ENCODE data around the gene FER.

FER gene

GRCh38 chr5:109028608-109029299 is 281.1 kb downstream of the FER start:
- TF ChIP-seq CTCF (IDR thresholded peaks at IDR 0.05; ENCODE audit: low read depth, low read length), result no peak
- Histone ChIP-seq H3K36me3 (no peaks in the 10 kb centered on the region), H3K27ac (no peak overlapping the region), H3K4me3 (ENCODE audit: low read depth, low read length) (no peak overlapping the region), H3K27me3 (ENCODE audit: insufficient read depth, low read depth, severe bottlenecking) (no peaks in the 10 kb centered on the region), H3K9me3 (ENCODE audit: severe bottlenecking) (no peaks in the 10 kb centered on the region)
- DNase-seq, result no peak

- no peak for TF ChIP-seq CTCF (IDR thresholded peaks at IDR 0.05; ENCODE audit: low read depth, low read length)
- Histone ChIP-seq H3K9me3 (ENCODE audit: severe bottlenecking) (no peaks in the 10 kb centered on the region), H3K27me3 (ENCODE audit: insufficient read depth, low read depth, severe bottlenecking) (no peaks in the 10 kb centered on the region), H3K4me3 (ENCODE audit: low read depth, low read length) (no peak overlapping the region), H3K36me3 (no peaks in the 10 kb centered on the region), H3K27ac (no peak overlapping the region)
- DNase-seq, result no peak
Measured at GRCh38 chr5:109029847-109030246, 282.1 kb downstream of the FER start.

- Histone ChIP-seq H3K4me3 (ENCODE audit: low read depth, low read length) (no peak overlapping the region), H3K27ac (no peak overlapping the region), H3K27me3 (ENCODE audit: insufficient read depth, low read depth, severe bottlenecking) (no peaks in the 10 kb centered on the region), H3K36me3 (no peaks in the 10 kb centered on the region), H3K9me3 (ENCODE audit: severe bottlenecking) (no peaks in the 10 kb centered on the region)
- DNase-seq, result no peak
- no peak for TF ChIP-seq CTCF (IDR thresholded peaks at IDR 0.05; ENCODE audit: low read depth, low read length)
Measured at GRCh38 chr5:109030360-109031143, 282.9 kb downstream of the FER start.

GRCh38 chr5:109034306-109034705 is 286.6 kb downstream of the FER start:
- no peak overlapping the region for H3K27ac ChIP-seq
- H3K9me3 ChIP-seq (ENCODE audit: severe bottlenecking), result no peaks in the 10 kb centered on the region
- H3K27me3 ChIP-seq (ENCODE audit: insufficient read depth, low read depth, severe bottlenecking), result no peaks in the 10 kb centered on the region
- no peak for TF ChIP-seq CTCF (IDR thresholded peaks at IDR 0.05; ENCODE audit: low read depth, low read length)
- H3K36me3 ChIP-seq, result no peaks in the 10 kb centered on the region
- no peak for DNase-seq
- no peak overlapping the region for H3K4me3 ChIP-seq (ENCODE audit: low read depth, low read length)

GRCh38 chr5:109035436-109035835 is 287.7 kb downstream of the FER start:
- Histone ChIP-seq H3K9me3 (ENCODE audit: severe bottlenecking) (no peaks in the 10 kb centered on the region), H3K27ac (no peak overlapping the region), H3K36me3 (no peaks in the 10 kb centered on the region), H3K4me3 (ENCODE audit: low read depth, low read length) (no peak overlapping the region), H3K27me3 (ENCODE audit: insufficient read depth, low read depth, severe bottlenecking) (no peaks in the 10 kb centered on the region)
- DNase-seq, result no peak
- no peak for TF ChIP-seq CTCF (IDR thresholded peaks at IDR 0.05; ENCODE audit: low read depth, low read length)
